Measurements from ENCODE around the gene ZSWIM3. TPM values are rescaled to one million over a fixed set of nuclear protein-coding genes. Genes with fewer than 3 reads are reported as not detected.

The ZSWIM3 gene
- total and polyA plus RNA-seq, 2 donors (not counting 3 experiments of a cell fraction or from before 2014, with no cell fraction given), result 3.8 to 4.4 TPM

DNA sequence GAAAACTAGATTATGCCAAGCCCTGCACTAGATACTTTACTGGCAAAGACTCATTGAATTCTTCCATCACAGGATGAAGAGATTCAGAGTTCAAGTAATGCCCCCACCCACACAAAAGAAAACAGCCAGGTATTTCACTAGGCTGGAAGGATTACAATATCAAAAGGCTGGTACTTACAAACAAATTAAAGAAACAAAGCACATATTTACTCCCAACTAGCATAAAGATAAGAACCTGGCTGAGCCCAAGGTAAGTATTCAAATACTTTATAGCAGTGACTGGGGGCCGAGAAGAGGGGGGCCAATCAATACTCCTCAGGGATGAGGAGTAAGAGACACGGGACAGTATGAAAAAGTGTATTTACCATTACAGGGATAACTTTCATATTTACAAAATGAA, 3.9 kb upstream of the ZSWIM3 start:
- FAIRE-seq, result no peak
- POLR2A ChIA-PET, result no interaction called here
- CTCF ChIA-PET, result interaction anchor here (1.0 to 1.9 kb wide), 2 partner anchors 11 to 117 kb away, joined by 4 to 5 read pairs; no protein-coding TSS in a partner anchor
- dilution Hi-C loops (cut with MboI; ENCODE audit: extremely low pct_ligation_motif_present, low sequenced_read_pairs) (no loop called here), intact Hi-C loops (cut with micrococcal nuclease) (no loop called here)
- Histone ChIP-seq H3K4me2 (ENCODE audit: insufficient read depth, low read length) (no peak overlapping the region), H3K27ac (ENCODE audit: insufficient read depth, low read depth, low read length) (no peak overlapping the region), H3K9ac (replicated peaks; ENCODE audit: extremely low read depth, insufficient read depth, low read length) (no peak overlapping the region), H3K4me1 (ENCODE audit: control insufficient read depth, extremely low read depth, insufficient read depth, low read length) (peaks cover 10% of the 10 kb centered on the region), H3K4me3 (replicated peaks in 1 of 3; ENCODE audit: insufficient read depth in 1 of 3, low read depth in 1 of 3, low read length in 3 of 3) (no peak overlapping the region), H3K79me2 (ENCODE audit: control insufficient read depth, insufficient read depth, low read length) (peaks cover 9% of the 10 kb centered on the region), H3K27me3 (ENCODE audit: control insufficient read depth in 2 of 2, insufficient read depth in 2 of 2, low read length in 2 of 2) (no peaks in the 10 kb centered on the region), H3K9me3 (replicated peaks; ENCODE audit: control insufficient read depth, insufficient read depth, low read length) (no peaks in the 10 kb centered on the region), H4K20me1 (replicated peaks; ENCODE audit: control insufficient read depth, extremely low read depth, insufficient read depth, low read length) (no peaks in the 10 kb centered on the region), H3K9me1 (replicated peaks; ENCODE audit: control insufficient read depth, extremely low read depth, insufficient read depth, low read length) (no peaks in the 10 kb centered on the region), H2AFZ (ENCODE audit: low read depth, low read length) (no peak overlapping the region), H3K36me3 (ENCODE audit: control insufficient read depth in 2 of 2, extremely low read depth in 1 of 2, insufficient read depth in 2 of 2, low read length in 2 of 2) (peaks cover 0 to 3% of the 10 kb centered on the region in 2 experiments)
- no peak for TF ChIP-seq MAX (IDR thresholded peaks at IDR 0.05; ENCODE audit: insufficient read depth, insufficient read length)
- no peak for TF ChIP-seq FOS (IDR thresholded peaks at IDR 0.05; ENCODE audit: borderline replicate concordance, insufficient read depth, low read length)
- no peak for TF ChIP-seq MYC (IDR thresholded peaks at IDR 0.05; ENCODE audit: low read depth, low read length)
- no peak for TF ChIP-seq POLR2A (IDR thresholded peaks at IDR 0.05; ENCODE audit: low read depth, low read length)
- TF ChIP-seq, protein P1, sequence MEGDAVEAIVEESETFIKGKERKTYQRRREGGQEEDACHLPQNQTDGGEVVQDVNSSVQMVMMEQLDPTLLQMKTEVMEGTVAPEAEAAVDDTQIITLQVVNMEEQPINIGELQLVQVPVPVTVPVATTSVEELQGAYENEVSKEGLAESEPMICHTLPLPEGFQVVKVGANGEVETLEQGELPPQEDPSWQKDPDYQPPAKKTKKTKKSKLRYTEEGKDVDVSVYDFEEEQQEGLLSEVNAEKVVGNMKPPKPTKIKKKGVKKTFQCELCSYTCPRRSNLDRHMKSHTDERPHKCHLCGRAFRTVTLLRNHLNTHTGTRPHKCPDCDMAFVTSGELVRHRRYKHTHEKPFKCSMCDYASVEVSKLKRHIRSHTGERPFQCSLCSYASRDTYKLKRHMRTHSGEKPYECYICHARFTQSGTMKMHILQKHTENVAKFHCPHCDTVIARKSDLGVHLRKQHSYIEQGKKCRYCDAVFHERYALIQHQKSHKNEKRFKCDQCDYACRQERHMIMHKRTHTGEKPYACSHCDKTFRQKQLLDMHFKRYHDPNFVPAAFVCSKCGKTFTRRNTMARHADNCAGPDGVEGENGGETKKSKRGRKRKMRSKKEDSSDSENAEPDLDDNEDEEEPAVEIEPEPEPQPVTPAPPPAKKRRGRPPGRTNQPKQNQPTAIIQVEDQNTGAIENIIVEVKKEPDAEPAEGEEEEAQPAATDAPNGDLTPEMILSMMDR (IDR thresholded peaks at IDR 0.05; ENCODE audit: extremely low read depth in 1 of 2, insufficient read depth in 1 of 2, low read depth in 1 of 2, low read length in 2 of 2), result no peak
- TF ChIP-seq POLR2AphosphoS5 (IDR thresholded peaks at IDR 0.05; ENCODE audit: insufficient read depth, low read depth, low read length), result no peak
- no peak for TF ChIP-seq GATA2 (IDR thresholded peaks at IDR 0.05; ENCODE audit: insufficient read depth, insufficient read length, low read depth, low read length)
- no peak for TF ChIP-seq JUN (IDR thresholded peaks at IDR 0.05; ENCODE audit: borderline replicate concordance, insufficient read depth, insufficient read length, low read depth)
- TF ChIP-seq EZH2 (IDR thresholded peaks at IDR 0.05; ENCODE audit: borderline replicate concordance, low read depth, low read length, severe bottlenecking), result no peak
- no TSS peak for BruUV-seq (replicated peaks)
- DNase-seq (ENCODE audit: low read depth, low spot score), result no peak
